RWPE2 (cell line): ENCODE data around the gene CEP112.

Experiments
- ATAC-seq: fragments of 200-7000 bp; cut with Tn5 transposase; 3 replicates; pipeline ENCODE4 v1.9.1; 2021; ENCODE audit warnings: low read depth
- DNase-seq: peaks from one replicate; pipeline ENCODE4 v3.0.0-alpha.2; 2020; ENCODE audit warnings: low spot score
- H3K27ac ChIP-seq: fragments of 450-650 bp; 2 replicates; pipeline ENCODE4 v1.5.1; 2017; ENCODE audit warnings: mild to moderate bottlenecking; ENCODE audit not compliant: poor library complexity, severe bottlenecking
- H3K27me3 ChIP-seq: fragments of 250-450 bp; sonication (Bioruptor Pico); 2 replicates; pipeline ENCODE4 v1.5.1; 2021; ENCODE audit warnings: mild to moderate bottlenecking, moderate library complexity; ENCODE audit not compliant: insufficient read depth, poor library complexity, severe bottlenecking
- H3K36me3 ChIP-seq: fragments of 250-450 bp; sonication (Bioruptor Pico); 2 replicates; pipeline ENCODE4 v1.5.1; 2020; ENCODE audit warnings: low read depth, mild to moderate bottlenecking, moderate library complexity
- H3K4me1 ChIP-seq: fragments of 250-450 bp; sonication (Bioruptor Pico); 2 replicates; pipeline ENCODE4 v1.5.1; 2021; ENCODE audit warnings: mild to moderate bottlenecking, moderate library complexity; ENCODE audit not compliant: insufficient read depth, poor library complexity, severe bottlenecking
- H3K4me3 ChIP-seq: fragments of 250-450 bp; sonication (Bioruptor Pico); 2 replicates; pipeline ENCODE4 v1.5.1; 2021; ENCODE audit warnings: mild to moderate bottlenecking, moderate library complexity; ENCODE audit not compliant: severe bottlenecking
- H3K9me3 ChIP-seq: fragments of 250-450 bp; sonication (Bioruptor Pico); 2 replicates; pipeline ENCODE4 v1.5.1; 2021; ENCODE audit warnings: mild to moderate bottlenecking, moderate library complexity; ENCODE audit not compliant: severe bottlenecking
- CTCF ChIP-seq: fragments of 450-650 bp; IDR thresholded peaks from one replicate; pipeline ENCODE4 v1.5.1; 2017; ENCODE audit warnings: mild to moderate bottlenecking, moderate library complexity; ENCODE audit not compliant: poor library complexity, severe bottlenecking

The CEP112 gene

DNA sequence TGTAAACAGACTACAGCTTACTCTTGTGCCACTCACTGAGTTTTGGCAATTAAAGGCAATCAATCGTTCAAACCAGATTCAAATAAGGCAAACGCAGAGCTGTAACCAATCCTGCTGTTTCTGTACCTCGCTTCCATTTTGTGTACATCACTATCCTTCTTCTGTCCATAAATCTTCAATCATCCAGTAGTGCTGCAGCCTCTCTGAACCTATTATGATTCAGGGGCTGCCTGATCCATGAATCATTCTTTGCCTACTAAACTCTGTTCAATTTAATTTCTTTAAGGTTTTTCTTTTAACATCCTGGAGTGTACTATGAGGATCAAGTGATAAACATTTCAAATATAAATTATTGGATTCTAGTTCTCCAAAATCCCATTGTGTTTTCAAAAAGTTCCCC, 93.9 kb downstream of the CEP112 start:
- no peaks in the 10 kb centered on the region for H3K36me3 ChIP-seq
- H3K27me3 ChIP-seq = no peaks in the 10 kb centered on the region
- no peak overlapping the region for H3K27ac ChIP-seq
- no peak overlapping the region for H3K4me3 ChIP-seq
- no peaks in the 10 kb centered on the region for H3K9me3 ChIP-seq
- DNase-seq = no peak
- TF ChIP-seq CTCF = no peak
- no peak; the same call in 2 of the 3 replicates for ATAC-seq
- no peaks in the 10 kb centered on the region for H3K4me1 ChIP-seq

GRCh38 chr17:66094727-66095126, 97.2 kb downstream of the CEP112 start:
- no peak overlapping the region for H3K4me3 ChIP-seq
- no peaks in the 10 kb centered on the region for H3K36me3 ChIP-seq
- no peak for TF ChIP-seq CTCF
- no peaks in the 10 kb centered on the region for H3K27me3 ChIP-seq
- ATAC-seq (no peak), DNase-seq (no peak)
- no peaks in the 10 kb centered on the region for H3K4me1 ChIP-seq
- no peak overlapping the region for H3K27ac ChIP-seq
- no peaks in the 10 kb centered on the region for H3K9me3 ChIP-seq

GRCh38 chr17:66091445-66092080, 100.4 kb downstream of the CEP112 start:
- H3K4me1 ChIP-seq = peaks cover 5% of the 10 kb centered on the region
- no peaks in the 10 kb centered on the region for H3K9me3 ChIP-seq
- no peak overlapping the region for H3K27ac ChIP-seq
- no peaks in the 10 kb centered on the region for H3K27me3 ChIP-seq
- no peak for TF ChIP-seq CTCF
- no peak overlapping the region for H3K4me3 ChIP-seq
- no peaks in the 10 kb centered on the region for H3K36me3 ChIP-seq
- no peak for DNase-seq
- no peak for ATAC-seq

GRCh38 chr17:66089764-66090163, 102.2 kb downstream of the CEP112 start:
- DNase-seq (no peak), ATAC-seq (no peak)
- no peak for TF ChIP-seq CTCF
- Histone ChIP-seq H3K4me3 (no peak overlapping the region), H3K9me3 (no peaks in the 10 kb centered on the region), H3K27ac (no peak overlapping the region), H3K36me3 (no peaks in the 10 kb centered on the region), H3K27me3 (no peaks in the 10 kb centered on the region), H3K4me1 (peaks cover 5% of the 10 kb centered on the region)

DNA sequence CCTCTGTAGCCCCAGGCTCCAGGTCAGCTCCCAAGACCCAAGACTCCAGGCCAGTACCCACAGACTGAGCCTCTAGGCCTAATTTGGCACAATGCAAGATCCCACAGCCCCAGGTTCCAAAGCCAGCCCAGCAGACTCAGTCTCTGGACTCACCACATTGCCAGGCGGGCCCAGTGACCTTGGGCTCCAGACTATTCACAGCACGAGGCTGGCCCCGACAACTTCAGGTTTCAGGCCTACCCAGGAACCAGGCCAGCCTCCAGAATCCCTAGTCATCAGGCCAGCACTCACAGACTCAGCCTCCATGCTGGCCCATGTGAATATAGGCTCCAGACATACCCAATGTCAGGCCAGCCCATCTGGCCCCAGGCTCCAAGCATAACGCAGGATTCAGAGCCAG, 103.8 kb downstream of the CEP112 start:
- Histone ChIP-seq H3K36me3 (no peaks in the 10 kb centered on the region), H3K27ac (no peak overlapping the region), H3K4me1 (peaks cover 5% of the 10 kb centered on the region), H3K27me3 (no peaks in the 10 kb centered on the region), H3K4me3 (no peak overlapping the region), H3K9me3 (no peaks in the 10 kb centered on the region)
- DNase-seq (no peak), ATAC-seq (no peak)
- no peak for TF ChIP-seq CTCF
